SK-N-SH (cell line): ENCODE results near the gene ISCA1. TPM values are rescaled to one million over a fixed set of nuclear protein-coding genes. Genes with fewer than 3 reads are reported as not detected.

Experiments used
- CTCF ChIA-PET: fragments of 300-600, 350-600 bp; formaldehyde crosslinking; extraction: SDS; loops from one replicate; lab custom pipeline; 2021; lab: Yijun Ruan, JAX
- POLR2A ChIA-PET: fragments of 350-600 bp; sonication (Branson Sonifier 250); formaldehyde crosslinking; extraction: SDS; loops from one replicate; lab custom pipeline; 2020; ENCODE audit warnings: antibody characterized with exemption, inconsistent platforms; lab: Yijun Ruan, JAX
- DNase-seq: peaks from one replicate; pipeline ENCODE4 v3.0.0; 2012
- H2AFZ ChIP-seq: fragments of 200-600 bp; sonication (generic); 2 replicates; pipeline ENCODE4 v1.8.1; 2016; ENCODE audit warnings: antibody characterized with exemption, mild to moderate bottlenecking, low read depth
- H3F3A ChIP-seq: fragments of 200-600 bp; sonication (generic); replicated peaks from 2 replicates; pipeline ENCODE3; 2016; ENCODE audit warnings: antibody characterized with exemption, mild to moderate bottlenecking; ENCODE audit not compliant: insufficient read depth
- H3K27ac ChIP-seq, 2 experiments: fragments of 200-500 bp in 1 of 2; fragments of 200-600 bp in 1 of 2; sonication (Bioruptor generic) in 1 of 2; sonication (generic), shearing (Covaris generic) in 1 of 2; 2 replicates each; pipeline versions ENCODE4 v1.5.1 to v1.6.1; 2014 to 2016; ENCODE audit warnings: low read depth in 2 of 2, inconsistent platforms in 1 of 2, low read length in 1 of 2, mild to moderate bottlenecking in 1 of 2, mixed read lengths in 1 of 2
- H3K27me3 ChIP-seq: fragments of 200-600 bp; sonication (generic), shearing (Covaris generic); 2 replicates; pipeline ENCODE4 v1.6.1; 2016; ENCODE audit warnings: mixed run types; ENCODE audit not compliant: insufficient read depth
- H3K36me3 ChIP-seq, 2 experiments: fragments of 200-500 bp in 1 of 2; fragments of 200-600 bp in 1 of 2; sonication (Bioruptor generic) in 1 of 2; sonication (generic) in 1 of 2; replicated peaks in 1 of 2; 2 replicates each; pipeline versions ENCODE3 to v1.5.1; 2014 to 2016; ENCODE audit warnings: low read length in 1 of 2, mild to moderate bottlenecking in 1 of 2; ENCODE audit not compliant: insufficient read depth in 2 of 2, control insufficient read depth in 1 of 2
- H3K4me1 ChIP-seq, 2 experiments: fragments of 200-500 bp in 1 of 2; fragments of 200-600 bp in 1 of 2; sonication (Bioruptor generic) in 1 of 2; sonication (generic), shearing (Covaris generic) in 1 of 2; 2 replicates each; pipeline versions ENCODE4 v1.5.1 to v1.6.1; 2014 to 2016; ENCODE audit warnings: low read depth in 1 of 2, low read length in 1 of 2, mixed run types in 1 of 2; ENCODE audit not compliant: insufficient read depth in 2 of 2, control insufficient read depth in 1 of 2
- H3K4me2 ChIP-seq: fragments of 200-600 bp; sonication (generic), shearing (Covaris generic); 2 replicates; pipeline ENCODE4 v1.6.1; 2017; ENCODE audit warnings: mixed run types
- H3K4me3 ChIP-seq, 2 experiments: fragments of 200-500 bp in 1 of 2; fragments of 200-600 bp in 1 of 2; sonication (Bioruptor generic) in 1 of 2; sonication (generic), shearing (Covaris generic) in 1 of 2; 2 replicates each; pipeline versions ENCODE4 v1.5.1 to v1.8.1; 2014 to 2016; ENCODE audit warnings: low read depth in 2 of 2, inconsistent platforms in 1 of 2, low read length in 1 of 2, mild to moderate bottlenecking in 1 of 2, mixed read lengths in 1 of 2, moderate library complexity in 1 of 2
- H3K79me2 ChIP-seq: fragments of 200-600 bp; sonication (generic); 2 replicates; pipeline ENCODE4 v1.8.1; 2017; ENCODE audit warnings: mild to moderate bottlenecking; ENCODE audit not compliant: insufficient read depth
- H3K9ac ChIP-seq: fragments of 200-600 bp; sonication (generic); 2 replicates; pipeline ENCODE4 v1.6.1; 2017; ENCODE audit warnings: mixed run types
- H3K9me2 ChIP-seq: fragments of 200-600 bp; sonication (generic); 2 replicates; pipeline ENCODE4 v1.6.1; 2017; ENCODE audit warnings: mixed run types
- H3K9me3 ChIP-seq: fragments of 200-600 bp; sonication (generic); 2 replicates; pipeline ENCODE4 v1.6.1; 2017; ENCODE audit warnings: mixed run types, mild to moderate bottlenecking, moderate library complexity
- H4K20me1 ChIP-seq: fragments of 200-600 bp; sonication (generic); 2 replicates; pipeline ENCODE4 v1.6.1; 2017; ENCODE audit warnings: mild to moderate bottlenecking, mixed run types; ENCODE audit not compliant: insufficient read depth
- RCOR1 ChIP-seq: fragments of 150-350 bp; IDR thresholded peaks from 2 replicates; pipeline ENCODE4 v1.6.1; 2017; ENCODE audit warnings: antibody characterized with exemption, low read length
- SMC3 ChIP-seq: IDR thresholded peaks from 2 replicates; pipeline ENCODE4 v1.6.1; 2012; ENCODE audit warnings: low read depth, low read length, improper control_type of control experiment
- WGBS: methylation state at CpG from one replicate; pipeline ENCODE4 v1.1.6; 2017; ENCODE audit warnings: low lambda C conversion rate; 5-methylcytosine and 5-hydroxymethylcytosine counted together
- polyA plus RNA-seq, 3 experiments: library from polyadenylated mRNA; depleted of rRNA; stranded (reverse); fragments of >200 nt; gene quantifications; 2 replicates each; pipeline ENCODE4 v1.2.3, GENCODE V29; 2012
- TF ChIP-seq, protein P1 (sequence below): IDR thresholded peaks from 2 replicates; pipeline ENCODE4 v1.4.0; 2012; ENCODE audit warnings: low read depth
- TF ChIP-seq, protein P2 (sequence below): IDR thresholded peaks from 2 replicates; pipeline ENCODE4; 2012
- TF ChIP-seq, protein P3 (sequence below): fragments of 200-600 bp; sonication (generic); IDR thresholded peaks from 2 replicates; pipeline ENCODE4 v1.6.1; 2017; ENCODE audit warnings: antibody characterized with exemption, mild to moderate bottlenecking, moderate library complexity

Gene ISCA1
- polyA plus RNA-seq, 1 of the 3 experiments (the other 2 are of a cell fraction), result 10.9 TPM

DNA sequence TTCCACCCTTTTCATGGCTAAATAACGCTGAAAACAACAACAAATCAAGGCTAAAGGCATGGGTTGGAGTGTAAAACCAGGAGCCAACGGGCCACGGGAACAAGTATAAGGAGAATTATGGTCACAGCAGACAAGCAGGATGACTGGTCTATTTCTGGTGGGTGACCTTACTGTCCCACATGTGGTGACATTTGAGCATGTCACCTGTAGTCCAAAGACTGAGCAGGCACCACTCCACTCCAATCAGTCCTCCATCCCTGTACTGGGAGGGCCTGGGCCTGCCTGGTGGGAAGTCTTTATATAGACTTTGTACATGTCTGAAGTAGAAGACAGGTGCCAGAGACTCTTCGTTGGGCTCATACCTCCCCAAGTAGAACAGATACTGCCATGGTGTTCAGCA lies 59.7 kb downstream of the ISCA1 start:
- Histone ChIP-seq H3K4me3 (no peak overlapping the region), H3K27me3 (no peaks in the 10 kb centered on the region), H3K9me3 (no peaks in the 10 kb centered on the region), H4K20me1 (no peaks in the 10 kb centered on the region), H3K9me2 (no peaks in the 10 kb centered on the region), H3K79me2 (no peaks in the 10 kb centered on the region), H3F3A (no peaks in the 10 kb centered on the region), H3K4me1 (no peaks in the 10 kb centered on the region), H2AFZ (no peak overlapping the region), H3K4me2 (no peak overlapping the region), H3K9ac (no peak overlapping the region), H3K27ac (no peak overlapping the region), H3K36me3 (no peaks in the 10 kb centered on the region)
- TF ChIP-seq, protein P1, sequence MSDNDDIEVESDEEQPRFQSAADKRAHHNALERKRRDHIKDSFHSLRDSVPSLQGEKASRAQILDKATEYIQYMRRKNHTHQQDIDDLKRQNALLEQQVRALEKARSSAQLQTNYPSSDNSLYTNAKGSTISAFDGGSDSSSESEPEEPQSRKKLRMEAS, result no peak
- TF ChIP-seq RCOR1 (no peak), SMC3 (no peak)
- TF ChIP-seq, protein P2, sequence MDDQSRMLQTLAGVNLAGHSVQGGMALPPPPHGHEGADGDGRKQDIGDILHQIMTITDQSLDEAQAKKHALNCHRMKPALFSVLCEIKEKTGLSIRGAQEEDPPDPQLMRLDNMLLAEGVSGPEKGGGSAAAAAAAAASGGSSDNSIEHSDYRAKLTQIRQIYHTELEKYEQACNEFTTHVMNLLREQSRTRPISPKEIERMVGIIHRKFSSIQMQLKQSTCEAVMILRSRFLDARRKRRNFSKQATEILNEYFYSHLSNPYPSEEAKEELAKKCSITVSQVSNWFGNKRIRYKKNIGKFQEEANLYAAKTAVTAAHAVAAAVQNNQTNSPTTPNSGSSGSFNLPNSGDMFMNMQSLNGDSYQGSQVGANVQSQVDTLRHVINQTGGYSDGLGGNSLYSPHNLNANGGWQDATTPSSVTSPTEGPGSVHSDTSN, result no peak
- TF ChIP-seq, protein P3, sequence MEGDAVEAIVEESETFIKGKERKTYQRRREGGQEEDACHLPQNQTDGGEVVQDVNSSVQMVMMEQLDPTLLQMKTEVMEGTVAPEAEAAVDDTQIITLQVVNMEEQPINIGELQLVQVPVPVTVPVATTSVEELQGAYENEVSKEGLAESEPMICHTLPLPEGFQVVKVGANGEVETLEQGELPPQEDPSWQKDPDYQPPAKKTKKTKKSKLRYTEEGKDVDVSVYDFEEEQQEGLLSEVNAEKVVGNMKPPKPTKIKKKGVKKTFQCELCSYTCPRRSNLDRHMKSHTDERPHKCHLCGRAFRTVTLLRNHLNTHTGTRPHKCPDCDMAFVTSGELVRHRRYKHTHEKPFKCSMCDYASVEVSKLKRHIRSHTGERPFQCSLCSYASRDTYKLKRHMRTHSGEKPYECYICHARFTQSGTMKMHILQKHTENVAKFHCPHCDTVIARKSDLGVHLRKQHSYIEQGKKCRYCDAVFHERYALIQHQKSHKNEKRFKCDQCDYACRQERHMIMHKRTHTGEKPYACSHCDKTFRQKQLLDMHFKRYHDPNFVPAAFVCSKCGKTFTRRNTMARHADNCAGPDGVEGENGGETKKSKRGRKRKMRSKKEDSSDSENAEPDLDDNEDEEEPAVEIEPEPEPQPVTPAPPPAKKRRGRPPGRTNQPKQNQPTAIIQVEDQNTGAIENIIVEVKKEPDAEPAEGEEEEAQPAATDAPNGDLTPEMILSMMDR, result no peak
- no peak for DNase-seq
- CTCF ChIA-PET, result interaction anchor here (1.4 to 1.5 kb wide), 2 partner anchors 13 to 21 kb away, joined by 3 to 7 read pairs; no protein-coding TSS in a partner anchor
- POLR2A ChIA-PET, result no interaction called here
- 41% methylated on average over 4 of the region's 4 CpGs for WGBS

DNA sequence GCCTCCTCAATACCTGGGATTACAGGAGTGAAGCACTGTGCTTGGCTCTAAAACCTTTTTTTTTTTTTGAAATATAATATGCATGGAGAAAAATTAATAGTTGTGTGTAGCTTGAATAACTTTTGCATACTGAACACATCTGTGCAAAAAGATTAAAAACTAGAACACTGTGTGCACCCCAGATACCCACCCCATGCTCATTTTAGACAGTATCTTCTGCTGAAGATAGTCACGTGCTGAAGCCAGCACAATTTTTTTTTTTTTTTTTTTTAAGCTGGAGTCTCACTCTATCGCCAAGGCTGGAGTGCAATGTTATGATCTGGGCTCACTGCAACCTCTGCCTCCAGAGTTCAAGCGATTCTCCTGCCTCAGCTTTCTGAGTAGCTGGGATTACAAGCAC lies 62.7 kb downstream of the ISCA1 start:
- no peak overlapping the region for H3K4me3 ChIP-seq
- no peak overlapping the region for H3K9ac ChIP-seq
- H3K9me3 ChIP-seq, result no peaks in the 10 kb centered on the region
- 56% methylated on average over 3 of the region's 3 CpGs for WGBS
- H3K4me2 ChIP-seq, result no peak overlapping the region
- POLR2A ChIA-PET, result no interaction called here
- no peaks in the 10 kb centered on the region for H3K4me1 ChIP-seq
- no peaks in the 10 kb centered on the region for H3K79me2 ChIP-seq
- no peaks in the 10 kb centered on the region for H3F3A ChIP-seq
- H2AFZ ChIP-seq, result no peak overlapping the region
- no peak overlapping the region for H3K27ac ChIP-seq
- DNase-seq, result no peak
- no peaks in the 10 kb centered on the region for H3K36me3 ChIP-seq
- H3K9me2 ChIP-seq, result no peaks in the 10 kb centered on the region
- TF ChIP-seq, protein P3, result no peak
- CTCF ChIA-PET, result no interaction called here
- no peaks in the 10 kb centered on the region for H4K20me1 ChIP-seq
- H3K27me3 ChIP-seq, result no peaks in the 10 kb centered on the region
